ENCODE results near the gene CDC25A. TPM values are rescaled to one million over a fixed set of nuclear protein-coding genes. Genes with fewer than 3 reads are reported as not detected.
A peak's percentile ranks its signal among the peaks of the same experiment; 100 is the strongest.

CDC25A gene
- total RNA-seq, 1 donor, result 9.9 TPM

- no peak for TF ChIP-seq CTCF (IDR thresholded peaks at IDR 0.05; ENCODE audit: insufficient read depth, low read depth, low read length)
- no peak overlapping the region for H3K4me3 ChIP-seq (ENCODE audit: low read depth, low read length)
- DNase-seq (ENCODE audit: low read depth), result no peak
Observed at GRCh38 chr3:48151807-48152427, 36.3 kb downstream of the CDC25A start.

GRCh38 chr3:48151058-48151806 is 37.0 kb downstream of the CDC25A start:
- peak; percentile 87 for DNase-seq (ENCODE audit: low read depth)
- no peak overlapping the region for H3K4me3 ChIP-seq (ENCODE audit: low read depth, low read length)
- peak; percentile 95 for TF ChIP-seq CTCF (IDR thresholded peaks at IDR 0.05; ENCODE audit: insufficient read depth, low read depth, low read length)

- TF ChIP-seq CTCF (IDR thresholded peaks at IDR 0.05; ENCODE audit: insufficient read depth, low read depth, low read length), result no peak
Observed at GRCh38 chr3:48143992-48144391, 44.2 kb downstream of the CDC25A start.

GRCh38 chr3:48143567-48143966 is 44.6 kb downstream of the CDC25A start:
- TF ChIP-seq CTCF (IDR thresholded peaks at IDR 0.05; ENCODE audit: insufficient read depth, low read depth, low read length), result no peak
- no peak for DNase-seq (ENCODE audit: low read depth)
- no peak overlapping the region for H3K4me3 ChIP-seq (ENCODE audit: low read depth, low read length)

More at GRCh38 chr3:48143992-48144391, 44.2 kb downstream of the CDC25A start:
- DNase-seq (ENCODE audit: low read depth), result no peak
- no peak overlapping the region for H3K4me3 ChIP-seq (ENCODE audit: low read depth, low read length)

GRCh38 chr3:48142316-48142870 is 45.8 kb downstream of the CDC25A start:
- no peak for TF ChIP-seq CTCF (IDR thresholded peaks at IDR 0.05; ENCODE audit: insufficient read depth, low read depth, low read length)
- DNase-seq (ENCODE audit: low read depth), result no peak
- no peak overlapping the region for H3K4me3 ChIP-seq (ENCODE audit: low read depth, low read length)

GRCh38 chr3:48141604-48142137 is 46.5 kb downstream of the CDC25A start:
- DNase-seq (ENCODE audit: low read depth), result no peak
- no peak overlapping the region for H3K4me3 ChIP-seq (ENCODE audit: low read depth, low read length)
- TF ChIP-seq CTCF (IDR thresholded peaks at IDR 0.05; ENCODE audit: insufficient read depth, low read depth, low read length), result no peak

Measured in fibroblast of villous mesenchyme (primary cell).